ENCODE results near the gene HELZ. TPM values are rescaled to one million over a fixed set of nuclear protein-coding genes. Genes with fewer than 3 reads are reported as not detected.
"Not testable (repeated sequence)": the region's sequence is repeated elsewhere in the genome, so short reads cannot be mapped to it uniquely, and the experiment has no call there.

Gene HELZ
- total RNA-seq, 1 experiment from 2014 or later, result 49.8 TPM

- H3K9me3 Mint-ChIP-seq, result no peaks in the 10 kb centered on the region
- H3K27me3 Mint-ChIP-seq (ENCODE audit: low read depth), result no peaks in the 10 kb centered on the region
- H2BK12ac ChIP-seq (ENCODE audit: insufficient read length, low read depth, low read length), result no peak overlapping the region
- H2BK120ac ChIP-seq (ENCODE audit: low read depth, low read length, poor library complexity, severe bottlenecking), result no peak overlapping the region
- H3K4me1 Mint-ChIP-seq, result no peaks in the 10 kb centered on the region
- no peaks in the 10 kb centered on the region for H3K4me1 ChIP-seq (ENCODE audit: insufficient read depth, low read length)
- H2BK15ac ChIP-seq (ENCODE audit: low read depth, low read length), result no peak overlapping the region
- H2BK20ac ChIP-seq (ENCODE audit: low read depth, low read length, poor library complexity, severe bottlenecking), result no peak overlapping the region
- H3K79me1 ChIP-seq (ENCODE audit: insufficient read depth, low read depth, low read length, poor library complexity, severe bottlenecking), result no peaks in the 10 kb centered on the region
- H3K4ac ChIP-seq (ENCODE audit: low read depth, low read length), result no peak overlapping the region
- H3K18ac ChIP-seq (ENCODE audit: insufficient read length, low read depth, low read length), result no peak overlapping the region
- no peak overlapping the region for H3K9ac ChIP-seq (ENCODE audit: extremely low read depth, insufficient read length, low read length)
- WGBS (ENCODE audit: extremely low coverage, insufficient read length, low lambda C conversion rate), result no CpG with 5 or more reads among the region's 2 CpGs
- no peak overlapping the region for H4K8ac ChIP-seq (replicated peaks; ENCODE audit: insufficient read length, low read depth, low read length)
- H3K14ac ChIP-seq (ENCODE audit: insufficient read depth, low read length), result no peak overlapping the region
- H3K23ac ChIP-seq (ENCODE audit: insufficient read length, low read depth, low read length), result no peak overlapping the region
- peaks cover 3 to 12% (median 10%) of the 10 kb centered on the region in 3 experiments; a peak in 6 of 7 replicates for H3K36me3 Mint-ChIP-seq (ENCODE audit: insufficient read depth in 1 of 3, low read depth in 3 of 3)
- TF ChIP-seq CTCF (conservative IDR thresholded peaks at IDR 0.05), result no peak
- H4K91ac ChIP-seq (ENCODE audit: insufficient read length, low read depth, low read length), result no peak overlapping the region
- H3K27ac Mint-ChIP-seq, result peak overlapping the region in 1 of 3 experiments; percentile 20; a peak in 3 of 7 replicates
- H2AK5ac ChIP-seq (ENCODE audit: insufficient read length, low read length), result no peak overlapping the region
- no peaks in the 10 kb centered on the region for H3K27me3 ChIP-seq (ENCODE audit: insufficient read depth, low read length)
- no peak for DNase-seq
- H3K9me3 ChIP-seq (ENCODE audit: control insufficient read depth, low read depth, low read length), result no peaks in the 10 kb centered on the region
- no peak overlapping the region for H3K27ac ChIP-seq (ENCODE audit: insufficient read length, low read depth, low read length)
- no peaks in the 10 kb centered on the region for H3K79me2 ChIP-seq (ENCODE audit: insufficient read depth, low read length)
- no peak overlapping the region for H4K5ac ChIP-seq (ENCODE audit: insufficient read length, low read depth, low read length)
- H3K23me2 ChIP-seq (ENCODE audit: insufficient read length, low read depth, low read length, poor library complexity, severe bottlenecking), result no peaks in the 10 kb centered on the region
- no peaks in the 10 kb centered on the region for H4K20me1 ChIP-seq (ENCODE audit: control insufficient read depth, insufficient read depth, insufficient read length)
- no peak overlapping the region for H2BK5ac ChIP-seq (ENCODE audit: insufficient read length, low read length)
- no peak overlapping the region for H3K4me2 ChIP-seq (ENCODE audit: insufficient read depth, insufficient read length, low read length)
- H2AFZ ChIP-seq (ENCODE audit: low read length), result no peak overlapping the region
- no peak overlapping the region for H3T11ph ChIP-seq (ENCODE audit: low read length)
- no peak overlapping the region for H3K56ac ChIP-seq (ENCODE audit: insufficient read length, low read depth, low read length)
- H3K4me3 Mint-ChIP-seq, result no peak overlapping the region
Observed at GRCh38 chr17:67126983-67127382, 118.0 kb downstream of the HELZ start.

- H3K4me3 Mint-ChIP-seq, result not testable (repeated sequence)
- no CpG with 5 or more reads among the region's 6 CpGs for WGBS (ENCODE audit: extremely low coverage, insufficient read length, low lambda C conversion rate)
Observed at GRCh38 chr17:67126543-67126942, 118.5 kb downstream of the HELZ start.

More at GRCh38 chr17:67126543-67126942, 118.5 kb downstream of the HELZ start:
- H3K9me3 Mint-ChIP-seq; H4K91ac ChIP-seq (ENCODE audit: insufficient read length, low read depth, low read length); H3K27me3 Mint-ChIP-seq (ENCODE audit: low read depth); H3K79me1 ChIP-seq (ENCODE audit: insufficient read depth, low read depth, low read length, poor library complexity, severe bottlenecking); H2AFZ ChIP-seq (ENCODE audit: low read length); H2BK15ac ChIP-seq (ENCODE audit: low read depth, low read length); H3K27me3 ChIP-seq (ENCODE audit: insufficient read depth, low read length); H3K56ac ChIP-seq (ENCODE audit: insufficient read length, low read depth, low read length); H3K4me2 ChIP-seq (ENCODE audit: insufficient read depth, insufficient read length, low read length); H4K5ac ChIP-seq (ENCODE audit: insufficient read length, low read depth, low read length); H3T11ph ChIP-seq (ENCODE audit: low read length); H2BK120ac ChIP-seq (ENCODE audit: low read depth, low read length, poor library complexity, severe bottlenecking); H3K9ac ChIP-seq (ENCODE audit: extremely low read depth, insufficient read length, low read length); H4K8ac ChIP-seq (replicated peaks; ENCODE audit: insufficient read length, low read depth, low read length); H3K23ac ChIP-seq (ENCODE audit: insufficient read length, low read depth, low read length); H2BK5ac ChIP-seq (ENCODE audit: insufficient read length, low read length); H2BK12ac ChIP-seq (ENCODE audit: insufficient read length, low read depth, low read length); H3K27ac ChIP-seq (ENCODE audit: insufficient read length, low read depth, low read length); H2AK5ac ChIP-seq (ENCODE audit: insufficient read length, low read length); H2BK20ac ChIP-seq (ENCODE audit: low read depth, low read length, poor library complexity, severe bottlenecking); H4K20me1 ChIP-seq (ENCODE audit: control insufficient read depth, insufficient read depth, insufficient read length); H3K79me2 ChIP-seq (ENCODE audit: insufficient read depth, low read length); H3K4me1 ChIP-seq (ENCODE audit: insufficient read depth, low read length); H3K4ac ChIP-seq (ENCODE audit: low read depth, low read length); H3K18ac ChIP-seq (ENCODE audit: insufficient read length, low read depth, low read length); DNase-seq; H3K14ac ChIP-seq (ENCODE audit: insufficient read depth, low read length); H3K9me3 ChIP-seq (ENCODE audit: control insufficient read depth, low read depth, low read length); H3K27ac Mint-ChIP-seq; H3K4me1 Mint-ChIP-seq; H3K23me2 ChIP-seq (ENCODE audit: insufficient read length, low read depth, low read length, poor library complexity, severe bottlenecking): not testable (repeated sequence)
- peaks cover 3 to 12% (median 11%) of the 10 kb centered on the region in 3 experiments; a peak in 6 of 7 replicates for H3K36me3 Mint-ChIP-seq (ENCODE audit: insufficient read depth in 1 of 3, low read depth in 3 of 3)

Data from H9 (cell line).